DND-41 (cell line): ENCODE data around the gene MEGF11.

Experiments
- CTCF ChIP-seq: IDR thresholded peaks from 2 replicates; pipeline ENCODE4 v1.5.1; 2012; ENCODE audit warnings: borderline replicate concordance, low read length, moderate library complexity, mild to moderate bottlenecking; ENCODE audit not compliant: poor library complexity, severe bottlenecking; ENCODE audit errors: extremely low read depth
- EZH2 ChIP-seq: IDR thresholded peaks from 3 replicates; pipeline ENCODE4 v1.6.1; 2012; ENCODE audit warnings: borderline replicate concordance, low read depth, mild to moderate bottlenecking, moderate library complexity, low read length, inconsistent platforms; ENCODE audit not compliant: severe bottlenecking

GRCh38 chr15:66067687-66068086 lies 185.9 kb downstream of the MEGF11 start:
- no peak for TF ChIP-seq CTCF
- no peak for TF ChIP-seq EZH2
